GM12878 (cell line): ENCODE measurements around the gene SPATA20. TPM values are rescaled to one million over a fixed set of nuclear protein-coding genes. Genes with fewer than 3 reads are reported as not detected.

Experiments used
- ATAC-seq: fragments of 200-7000 bp; cut with Tn5 transposase; 3 replicates; pipeline ENCODE4 v1.9.1; 2020; ENCODE audit warnings: mild to moderate bottlenecking, moderate library complexity
- BruUV-seq: library from RNA; stranded (reverse); fragments of 400-500 nt; replicated peaks from 2 replicates; lab custom pipeline; 2021; lab: Mats Ljungman, UMichigan
- CTCF ChIA-PET: fragments of 300-600 bp; sonication (Branson Sonifier 250); formaldehyde crosslinking; extraction: SDS; loops from one replicate; lab custom pipeline; 2021; ENCODE audit warnings: inconsistent platforms; lab: Yijun Ruan, JAX
- POLR2A ChIA-PET: fragments of 350-600 bp; formaldehyde crosslinking; extraction: SDS; loops from one replicate; lab custom pipeline; 2021; ENCODE audit warnings: inconsistent platforms; lab: Charles Lee
- RAD21 ChIA-PET: fragments of 300-600 bp; sonication (Branson Sonifier 250); formaldehyde crosslinking; loops from one replicate; lab custom pipeline; 2023; ENCODE audit warnings: antibody characterized with exemption; ENCODE audit not compliant: unreplicated experiment; lab: Charles Lee
- SMC1A ChIA-PET: fragments of 300-600 bp; sonication (Branson Sonifier 250); formaldehyde crosslinking; loops from one replicate; lab custom pipeline; 2023; ENCODE audit not compliant: unreplicated experiment, uncharacterized antibody; lab: Charles Lee
- DNase-seq: peaks from one replicate; pipeline ENCODE4 v3.0.0-alpha.2; 2011; ENCODE audit warnings: low read depth, low spot score
- FAIRE-seq: peaks from 3 replicates; lab custom pipeline; 2011; peaks lifted over from hg19 to GRCh38; lab: Jason Lieb, UNC
- H2AFZ ChIP-seq: 2 replicates; pipeline ENCODE4 v1.6.0; 2011; ENCODE audit warnings: low read depth, low read length, control low read depth; ENCODE audit not compliant: control insufficient read depth
- H3K27ac ChIP-seq: 2 replicates; pipeline ENCODE4 v1.5.1; 2011; ENCODE audit warnings: control low read depth; ENCODE audit not compliant: control insufficient read depth, insufficient read depth
- H3K27me3 ChIP-seq, 2 experiments: replicated peaks in 1 of 2; 2 replicates each; pipeline versions ENCODE4 v1.6.0 to v1.6.1; 2011; ENCODE audit warnings: low read length in 1 of 2; ENCODE audit not compliant: control insufficient read depth in 2 of 2, insufficient read depth in 2 of 2
- H3K36me3 ChIP-seq, 2 experiments: 2 replicates each; pipeline ENCODE4 v1.5.1; 2011; ENCODE audit warnings: low read length in 1 of 2; ENCODE audit not compliant: control insufficient read depth in 2 of 2, insufficient read depth in 2 of 2
- H3K4me1 ChIP-seq: 2 replicates; pipeline ENCODE4 v1.6.1; 2011; ENCODE audit warnings: mild to moderate bottlenecking, low read length, moderate library complexity, mixed read lengths; ENCODE audit not compliant: control insufficient read depth, insufficient read depth
- H3K4me2 ChIP-seq: 2 replicates; pipeline ENCODE4 v1.6.0; 2011; ENCODE audit warnings: control low read depth; ENCODE audit not compliant: control insufficient read depth, insufficient read depth
- H3K4me3 ChIP-seq: fragments of 200-600 bp; sonication (generic); 2 replicates; pipeline ENCODE4 v1.5.1; 2016
- H3K79me2 ChIP-seq: 2 replicates; pipeline ENCODE4 v1.6.0; 2011; ENCODE audit warnings: low read length; ENCODE audit not compliant: control insufficient read depth, insufficient read depth
- H3K9ac ChIP-seq: 2 replicates; pipeline ENCODE4 v1.8.0; 2011; ENCODE audit warnings: low read length, control low read depth, mixed read lengths; ENCODE audit not compliant: control insufficient read depth, insufficient read depth
- H3K9me3 ChIP-seq: replicated peaks from 3 replicates; pipeline ENCODE4 v1.5.1; 2011; ENCODE audit warnings: mild to moderate bottlenecking, low read length; ENCODE audit not compliant: control insufficient read depth, insufficient read depth
- H4K20me1 ChIP-seq: 2 replicates; pipeline ENCODE4 v1.6.0; 2011; ENCODE audit not compliant: control insufficient read depth, insufficient read depth
- CBX3 ChIP-seq: fragments of 200-600 bp; sonication (generic); IDR thresholded peaks from 2 replicates; pipeline ENCODE4 v1.6.1; 2016; ENCODE audit warnings: low read depth, borderline replicate concordance
- CHD4 ChIP-seq: fragments of 200-600 bp; sonication (generic); IDR thresholded peaks from 2 replicates; pipeline ENCODE4 v1.6.1; 2016; ENCODE audit warnings: mild to moderate bottlenecking
- GATAD2B ChIP-seq: fragments of 450-650 bp; conservative IDR thresholded peaks from 2 replicates; pipeline ENCODE4 v1.6.1; 2017; ENCODE audit warnings: low read depth, mild to moderate bottlenecking, moderate library complexity
- NFIC ChIP-seq: IDR thresholded peaks from 2 replicates; pipeline ENCODE4 v1.6.1; 2012; ENCODE audit warnings: low read depth, mild to moderate bottlenecking, inconsistent platforms, low read length, moderate library complexity
- POLR2AphosphoS2 ChIP-seq: IDR thresholded peaks from 2 replicates; pipeline ENCODE4 v1.6.1; 2011; ENCODE audit warnings: low read depth, mild to moderate bottlenecking, low read length, improper control_type of control experiment, moderate library complexity
- TARDBP ChIP-seq: IDR thresholded peaks from 2 replicates; pipeline ENCODE4 v1.6.1; 2016; ENCODE audit warnings: borderline replicate concordance
- TCF7 ChIP-seq: IDR thresholded peaks from 2 replicates; pipeline ENCODE4 v1.6.1; 2014; ENCODE audit warnings: antibody characterized with exemption, borderline replicate concordance
- ZNF622 ChIP-seq: fragments of 450-650 bp; IDR thresholded peaks from 2 replicates; pipeline ENCODE4 v1.6.1; 2017; ENCODE audit warnings: mild to moderate bottlenecking, inconsistent platforms
- ZZZ3 ChIP-seq: IDR thresholded peaks from 2 replicates; pipeline ENCODE4 v1.6.1; 2011; ENCODE audit warnings: low read depth; ENCODE audit not compliant: control insufficient read depth, insufficient read length
- WGBS: methylation state at CpG from one replicate; pipeline ENCODE4 v1.1.6; 2016; ENCODE audit warnings: low lambda C conversion rate; ENCODE audit not compliant: insufficient replicate concordance, insufficient coverage; ENCODE audit errors: missing lambda C conversion rate; 5-methylcytosine and 5-hydroxymethylcytosine counted together
- in situ Hi-C: fragments of 300-500 bp; cut with MboI; formaldehyde crosslinking; loops from 9 replicates; pipeline ENCODE4 v1.14.3; 2018; ENCODE audit warnings: mixed read lengths
- intact Hi-C: fragments of 100-400 bp; cut with micrococcal nuclease; formaldehyde crosslinking; loops from one replicate; pipeline ENCODE4 v1.14.2; 2022; ENCODE audit not compliant: unreplicated experiment
- polyA plus RNA-seq, 11 experiments: library from polyadenylated mRNA; depleted of rRNA in 4 of 11; unstranded in 6 of 11; stranded (reverse) in 5 of 11; fragments of >200 nt; fragmentation: Nextera tagmentation in 4 of 11; fragmentation: Illumina TruSeq in 1 of 11; extraction: Ambion mirVana in 4 of 11; extraction: Trizol in 1 of 11; gene quantifications; 1 replicate in 1 of 11; 2 replicates in 10 of 11; pipeline versions ENCODE4 v1.2.1 to v1.2.3, GENCODE V29; 2011 to 2016; ENCODE audit warnings: inconsistent platforms in 2 of 11, missing spikeins in 2 of 11, low read depth in 1 of 11
- total RNA-seq, 4 experiments: library from RNA; depleted of rRNA in 3 of 4; stranded (reverse); fragments of >200 nt in 3 of 4; fragmentation: Illumina TruSeq in 1 of 4; extraction: Trizol in 1 of 4; gene quantifications; 2 replicates each; pipeline versions ENCODE4 v1.2.1 to v1.2.3, GENCODE V29; 2013 to 2021
- TF ChIP-seq, protein P1 (sequence below), 3 experiments: IDR thresholded peaks in 2 of 3; conservative IDR thresholded peaks in 1 of 3; 2 replicates each; pipeline ENCODE4 v1.5.1; 2011; ENCODE audit warnings: low read depth in 3 of 3, low read length in 3 of 3, mild to moderate bottlenecking in 3 of 3, control low read depth in 2 of 3, moderate library complexity in 2 of 3, inconsistent platforms in 1 of 3, mixed read lengths in 1 of 3; ENCODE audit not compliant: control insufficient read depth in 2 of 3, insufficient read depth in 1 of 3; ENCODE audit errors: extremely low read depth in 1 of 3
- TF ChIP-seq, protein P2 (sequence below): fragments of 450-650 bp; IDR thresholded peaks from 2 replicates; pipeline ENCODE4 v1.6.1; 2017; ENCODE audit warnings: mild to moderate bottlenecking, moderate library complexity

Gene SPATA20
- total and polyA plus RNA-seq, 10 of the 15 experiments (the other 5 are each of a cell fraction or from before 2014, with no cell fraction given) = 2.1 to 69.8 (median 26.6) TPM

DNA sequence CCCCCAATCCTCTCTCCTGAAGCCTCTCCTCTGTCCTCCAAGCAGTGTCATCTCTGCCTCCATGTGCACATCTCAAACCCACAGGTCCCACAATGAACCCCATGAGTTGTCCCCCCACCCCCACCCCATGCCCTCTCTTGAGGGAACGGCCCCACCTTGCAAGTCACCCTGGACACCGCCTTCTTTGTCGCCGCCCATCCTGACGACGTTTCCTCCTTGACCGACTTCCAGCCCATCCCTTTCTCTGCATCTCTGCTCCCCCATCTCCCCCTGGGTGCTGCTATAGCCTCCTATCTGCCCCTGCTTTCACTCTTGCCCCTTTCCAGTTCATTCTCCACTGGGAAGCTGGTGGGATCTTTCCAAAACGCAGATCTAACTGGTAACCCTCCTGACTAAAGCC is 1.7 kb upstream of the SPATA20 start (continued):
- TF ChIP-seq CHD4 = no peak
- no peak for TF ChIP-seq GATAD2B
- TF ChIP-seq, protein P1, sequence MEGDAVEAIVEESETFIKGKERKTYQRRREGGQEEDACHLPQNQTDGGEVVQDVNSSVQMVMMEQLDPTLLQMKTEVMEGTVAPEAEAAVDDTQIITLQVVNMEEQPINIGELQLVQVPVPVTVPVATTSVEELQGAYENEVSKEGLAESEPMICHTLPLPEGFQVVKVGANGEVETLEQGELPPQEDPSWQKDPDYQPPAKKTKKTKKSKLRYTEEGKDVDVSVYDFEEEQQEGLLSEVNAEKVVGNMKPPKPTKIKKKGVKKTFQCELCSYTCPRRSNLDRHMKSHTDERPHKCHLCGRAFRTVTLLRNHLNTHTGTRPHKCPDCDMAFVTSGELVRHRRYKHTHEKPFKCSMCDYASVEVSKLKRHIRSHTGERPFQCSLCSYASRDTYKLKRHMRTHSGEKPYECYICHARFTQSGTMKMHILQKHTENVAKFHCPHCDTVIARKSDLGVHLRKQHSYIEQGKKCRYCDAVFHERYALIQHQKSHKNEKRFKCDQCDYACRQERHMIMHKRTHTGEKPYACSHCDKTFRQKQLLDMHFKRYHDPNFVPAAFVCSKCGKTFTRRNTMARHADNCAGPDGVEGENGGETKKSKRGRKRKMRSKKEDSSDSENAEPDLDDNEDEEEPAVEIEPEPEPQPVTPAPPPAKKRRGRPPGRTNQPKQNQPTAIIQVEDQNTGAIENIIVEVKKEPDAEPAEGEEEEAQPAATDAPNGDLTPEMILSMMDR (IDR thresholded peaks at IDR 0.05 in 2 of 3, conservative IDR thresholded peaks at IDR 0.05 in 1 of 3; ENCODE audit: control insufficient read depth in 2 of 3, extremely low read depth in 1 of 3, insufficient read depth in 1 of 3, low read depth in 3 of 3, low read length in 3 of 3) = no peak
- TF ChIP-seq, all 136 proteins: peak for 0

DNA sequence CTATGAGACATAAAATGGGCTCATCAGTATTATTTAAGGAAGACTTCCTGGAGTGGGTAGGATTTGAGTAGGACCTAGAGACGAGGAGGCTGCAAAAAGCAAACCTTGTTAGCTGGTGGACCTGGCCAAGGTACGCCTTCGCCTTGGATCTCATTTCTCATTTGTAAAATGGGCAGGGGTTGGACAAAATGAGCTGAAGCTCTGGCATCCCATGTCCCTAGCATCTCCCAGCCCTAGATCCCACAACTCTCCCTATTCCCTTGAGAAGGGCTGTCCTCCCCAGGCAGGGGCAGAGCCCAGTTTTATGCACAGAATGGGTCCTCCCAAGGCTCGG is 306 bp upstream of the SPATA20 start:
- ChIA-PET CTCF (interaction anchor here (0.6 to 2.9 kb wide), 14 partner anchors 28 to 424 kb away, joined by 3 to 14 read pairs (median 3); no protein-coding TSS in a partner anchor), RAD21 (no interaction called here), SMC1A (interaction anchor here (0.6 to 1.6 kb wide), 2 partner anchors 31 to 210 kb away, joined by 3 to 4 read pairs; no protein-coding TSS in a partner anchor), POLR2A (interaction anchor here (0.5 to 0.9 kb wide), 2 partner anchors 8 to 79 kb away, joined by 3 to 7 read pairs; no protein-coding TSS in a partner anchor)
- in situ Hi-C loops (loop anchor here (5.0 to 10.0 kb wide), 2 partner anchors 151 to 408 kb away; no protein-coding TSS in a partner anchor), intact Hi-C loops (loop anchor here (1.0 to 10.0 kb wide), 6 partner anchors 80 to 408 kb away; no protein-coding TSS in a partner anchor)
- no peak overlapping the region for H3K4me3 ChIP-seq
- DNase-seq = no peak
- H3K27me3 ChIP-seq = no peaks in the 10 kb centered on the region
- no peak overlapping the region for H3K27ac ChIP-seq
- no peak overlapping the region for H3K9ac ChIP-seq
- no peak for FAIRE-seq
- 0 out of 2 replicates have a peak overlapping the region, but pooled peaks have one; percentile 40 for H3K4me2 ChIP-seq
- 50% methylated on average over 4 of the region's 4 CpGs for WGBS
- H3K79me2 ChIP-seq = peaks cover 3% of the 10 kb centered on the region
- H2AFZ ChIP-seq = peak overlapping the region; percentile 82
- no TSS peak for BruUV-seq
- TF ChIP-seq POLR2AphosphoS2 (no peak), TARDBP (no peak), ZZZ3 (no peak), TCF7 (no peak), CBX3 (no peak), NFIC (no peak), ZNF622 (no peak)
- TF ChIP-seq, protein P2, sequence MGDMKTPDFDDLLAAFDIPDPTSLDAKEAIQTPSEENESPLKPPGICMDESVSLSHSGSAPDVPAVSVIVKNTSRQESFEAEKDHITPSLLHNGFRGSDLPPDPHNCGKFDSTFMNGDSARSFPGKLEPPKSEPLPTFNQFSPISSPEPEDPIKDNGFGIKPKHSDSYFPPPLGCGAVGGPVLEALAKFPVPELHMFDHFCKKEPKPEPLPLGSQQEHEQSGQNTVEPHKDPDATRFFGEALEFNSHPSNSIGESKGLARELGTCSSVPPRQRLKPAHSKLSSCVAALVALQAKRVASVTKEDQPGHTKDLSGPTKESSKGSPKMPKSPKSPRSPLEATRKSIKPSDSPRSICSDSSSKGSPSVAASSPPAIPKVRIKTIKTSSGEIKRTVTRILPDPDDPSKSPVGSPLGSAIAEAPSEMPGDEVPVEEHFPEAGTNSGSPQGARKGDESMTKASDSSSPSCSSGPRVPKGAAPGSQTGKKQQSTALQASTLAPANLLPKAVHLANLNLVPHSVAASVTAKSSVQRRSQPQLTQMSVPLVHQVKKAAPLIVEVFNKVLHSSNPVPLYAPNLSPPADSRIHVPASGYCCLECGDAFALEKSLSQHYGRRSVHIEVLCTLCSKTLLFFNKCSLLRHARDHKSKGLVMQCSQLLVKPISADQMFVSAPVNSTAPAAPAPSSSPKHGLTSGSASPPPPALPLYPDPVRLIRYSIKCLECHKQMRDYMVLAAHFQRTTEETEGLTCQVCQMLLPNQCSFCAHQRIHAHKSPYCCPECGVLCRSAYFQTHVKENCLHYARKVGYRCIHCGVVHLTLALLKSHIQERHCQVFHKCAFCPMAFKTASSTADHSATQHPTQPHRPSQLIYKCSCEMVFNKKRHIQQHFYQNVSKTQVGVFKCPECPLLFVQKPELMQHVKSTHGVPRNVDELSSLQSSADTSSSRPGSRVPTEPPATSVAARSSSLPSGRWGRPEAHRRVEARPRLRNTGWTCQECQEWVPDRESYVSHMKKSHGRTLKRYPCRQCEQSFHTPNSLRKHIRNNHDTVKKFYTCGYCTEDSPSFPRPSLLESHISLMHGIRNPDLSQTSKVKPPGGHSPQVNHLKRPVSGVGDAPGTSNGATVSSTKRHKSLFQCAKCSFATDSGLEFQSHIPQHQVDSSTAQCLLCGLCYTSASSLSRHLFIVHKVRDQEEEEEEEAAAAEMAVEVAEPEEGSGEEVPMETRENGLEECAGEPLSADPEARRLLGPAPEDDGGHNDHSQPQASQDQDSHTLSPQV = no peak
- H3K36me3 ChIP-seq = no peaks in the 10 kb centered on the region; a peak in 1 of 4 replicates
- peaks cover 5% of the 10 kb centered on the region for H3K4me1 ChIP-seq
- no peak for ATAC-seq
- H4K20me1 ChIP-seq = no peaks in the 10 kb centered on the region
- H3K9me3 ChIP-seq = no peaks in the 10 kb centered on the region
